ENCODE results near the gene C9orf153. TPM values are rescaled to one million over a fixed set of nuclear protein-coding genes. Genes with fewer than 3 reads are reported as not detected.
A peak's percentile ranks its signal among the peaks of the same experiment; 100 is the strongest.

Gene C9orf153
- total and polyA plus RNA-seq, 2 of the 13 experiments (the other 11 are each of a cell fraction or from before 2014, with no cell fraction given), result 0.17 to 0.44 TPM

DNA sequence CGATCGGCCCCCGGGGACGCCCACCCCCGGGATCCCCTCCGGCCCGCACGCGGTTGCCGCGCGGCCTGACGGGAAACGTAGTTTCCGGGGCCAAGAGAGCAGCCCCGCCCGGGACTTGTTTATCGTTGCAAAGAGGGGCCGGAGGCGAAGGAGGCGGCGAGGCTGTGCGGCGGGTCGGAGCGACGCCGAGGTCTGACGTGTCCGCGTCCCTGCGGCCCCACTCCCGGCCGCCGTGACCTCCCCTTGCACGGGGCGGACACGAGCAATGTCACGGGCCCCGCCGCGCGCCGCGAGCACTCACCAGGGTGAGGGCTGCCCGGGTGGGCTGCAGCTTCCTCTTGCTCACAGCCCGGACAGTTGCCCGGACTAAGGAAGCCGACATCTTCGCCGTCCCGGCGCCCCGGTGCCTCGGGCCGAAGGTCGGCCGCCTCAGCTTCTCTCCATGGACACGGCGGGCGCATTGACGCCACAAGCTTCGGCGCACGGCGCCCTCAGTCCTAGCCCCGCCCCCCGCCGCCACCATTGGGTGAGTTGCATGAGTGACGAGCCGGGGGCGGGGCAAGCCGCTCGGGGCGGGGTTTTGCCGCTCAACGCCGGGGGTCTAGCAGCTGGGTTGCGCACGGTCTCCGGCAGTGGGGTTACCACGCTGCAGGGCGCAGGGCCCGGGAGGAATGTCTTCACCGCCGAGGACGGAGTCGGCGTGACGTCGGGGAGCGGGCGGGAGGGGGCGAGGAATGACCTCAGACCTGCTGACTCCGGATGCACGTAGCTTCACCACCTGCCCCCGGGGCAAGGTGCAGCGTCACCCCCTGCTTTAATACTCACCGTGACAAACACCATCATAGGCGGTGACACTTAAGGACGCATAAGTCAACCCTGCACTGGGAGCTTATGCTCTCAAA lies 22.9 kb upstream of the C9orf153 start, which contains the start of gene ISCA1 (continued):
- TF ChIP-seq, protein P1, sequence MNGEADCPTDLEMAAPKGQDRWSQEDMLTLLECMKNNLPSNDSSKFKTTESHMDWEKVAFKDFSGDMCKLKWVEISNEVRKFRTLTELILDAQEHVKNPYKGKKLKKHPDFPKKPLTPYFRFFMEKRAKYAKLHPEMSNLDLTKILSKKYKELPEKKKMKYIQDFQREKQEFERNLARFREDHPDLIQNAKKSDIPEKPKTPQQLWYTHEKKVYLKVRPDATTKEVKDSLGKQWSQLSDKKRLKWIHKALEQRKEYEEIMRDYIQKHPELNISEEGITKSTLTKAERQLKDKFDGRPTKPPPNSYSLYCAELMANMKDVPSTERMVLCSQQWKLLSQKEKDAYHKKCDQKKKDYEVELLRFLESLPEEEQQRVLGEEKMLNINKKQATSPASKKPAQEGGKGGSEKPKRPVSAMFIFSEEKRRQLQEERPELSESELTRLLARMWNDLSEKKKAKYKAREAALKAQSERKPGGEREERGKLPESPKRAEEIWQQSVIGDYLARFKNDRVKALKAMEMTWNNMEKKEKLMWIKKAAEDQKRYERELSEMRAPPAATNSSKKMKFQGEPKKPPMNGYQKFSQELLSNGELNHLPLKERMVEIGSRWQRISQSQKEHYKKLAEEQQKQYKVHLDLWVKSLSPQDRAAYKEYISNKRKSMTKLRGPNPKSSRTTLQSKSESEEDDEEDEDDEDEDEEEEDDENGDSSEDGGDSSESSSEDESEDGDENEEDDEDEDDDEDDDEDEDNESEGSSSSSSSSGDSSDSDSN (CRISPR knock-in tag; IDR thresholded peaks at IDR 0.05), result peak; percentile 83
- TF ChIP-seq, protein P2, sequence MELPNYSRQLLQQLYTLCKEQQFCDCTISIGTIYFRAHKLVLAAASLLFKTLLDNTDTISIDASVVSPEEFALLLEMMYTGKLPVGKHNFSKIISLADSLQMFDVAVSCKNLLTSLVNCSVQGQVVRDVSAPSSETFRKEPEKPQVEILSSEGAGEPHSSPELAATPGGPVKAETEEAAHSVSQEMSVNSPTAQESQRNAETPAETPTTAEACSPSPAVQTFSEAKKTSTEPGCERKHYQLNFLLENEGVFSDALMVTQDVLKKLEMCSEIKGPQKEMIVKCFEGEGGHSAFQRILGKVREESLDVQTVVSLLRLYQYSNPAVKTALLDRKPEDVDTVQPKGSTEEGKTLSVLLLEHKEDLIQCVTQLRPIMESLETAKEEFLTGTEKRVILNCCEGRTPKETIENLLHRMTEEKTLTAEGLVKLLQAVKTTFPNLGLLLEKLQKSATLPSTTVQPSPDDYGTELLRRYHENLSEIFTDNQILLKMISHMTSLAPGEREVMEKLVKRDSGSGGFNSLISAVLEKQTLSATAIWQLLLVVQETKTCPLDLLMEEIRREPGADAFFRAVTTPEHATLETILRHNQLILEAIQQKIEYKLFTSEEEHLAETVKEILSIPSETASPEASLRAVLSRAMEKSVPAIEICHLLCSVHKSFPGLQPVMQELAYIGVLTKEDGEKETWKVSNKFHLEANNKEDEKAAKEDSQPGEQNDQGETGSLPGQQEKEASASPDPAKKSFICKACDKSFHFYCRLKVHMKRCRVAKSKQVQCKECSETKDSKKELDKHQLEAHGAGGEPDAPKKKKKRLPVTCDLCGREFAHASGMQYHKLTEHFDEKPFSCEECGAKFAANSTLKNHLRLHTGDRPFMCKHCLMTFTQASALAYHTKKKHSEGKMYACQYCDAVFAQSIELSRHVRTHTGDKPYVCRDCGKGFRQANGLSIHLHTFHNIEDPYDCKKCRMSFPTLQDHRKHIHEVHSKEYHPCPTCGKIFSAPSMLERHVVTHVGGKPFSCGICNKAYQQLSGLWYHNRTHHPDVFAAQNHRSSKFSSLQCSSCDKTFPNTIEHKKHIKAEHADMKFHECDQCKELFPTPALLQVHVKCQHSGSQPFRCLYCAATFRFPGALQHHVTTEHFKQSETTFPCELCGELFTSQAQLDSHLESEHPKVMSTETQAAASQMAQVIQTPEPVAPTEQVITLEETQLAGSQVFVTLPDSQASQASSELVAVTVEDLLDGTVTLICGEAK (IDR thresholded peaks at IDR 0.05), result no peak
- TF ChIP-seq, protein P2 (CRISPR knock-in tag; IDR thresholded peaks at IDR 0.05), result no peak; the same call in 1 of the 2 replicates
- no peak for TF ChIP-seq XRCC5 (optimal IDR thresholded peaks at IDR 0.05; ENCODE audit: low read length)
- no peak for TF ChIP-seq THYN1 (CRISPR knock-in tag; IDR thresholded peaks at IDR 0.05; ENCODE audit: borderline replicate concordance, low read depth)
- TF ChIP-seq, protein P3, sequence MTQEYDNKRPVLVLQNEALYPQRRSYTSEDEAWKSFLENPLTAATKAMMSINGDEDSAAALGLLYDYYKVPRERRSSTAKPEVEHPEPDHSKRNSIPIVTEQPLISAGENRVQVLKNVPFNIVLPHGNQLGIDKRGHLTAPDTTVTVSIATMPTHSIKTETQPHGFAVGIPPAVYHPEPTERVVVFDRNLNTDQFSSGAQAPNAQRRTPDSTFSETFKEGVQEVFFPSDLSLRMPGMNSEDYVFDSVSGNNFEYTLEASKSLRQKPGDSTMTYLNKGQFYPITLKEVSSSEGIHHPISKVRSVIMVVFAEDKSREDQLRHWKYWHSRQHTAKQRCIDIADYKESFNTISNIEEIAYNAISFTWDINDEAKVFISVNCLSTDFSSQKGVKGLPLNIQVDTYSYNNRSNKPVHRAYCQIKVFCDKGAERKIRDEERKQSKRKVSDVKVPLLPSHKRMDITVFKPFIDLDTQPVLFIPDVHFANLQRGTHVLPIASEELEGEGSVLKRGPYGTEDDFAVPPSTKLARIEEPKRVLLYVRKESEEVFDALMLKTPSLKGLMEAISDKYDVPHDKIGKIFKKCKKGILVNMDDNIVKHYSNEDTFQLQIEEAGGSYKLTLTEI (CRISPR knock-in tag; conservative IDR thresholded peaks at IDR 0.05), result no peak
- peak; percentile 92 for TF ChIP-seq POLR2G (IDR thresholded peaks at IDR 0.05; ENCODE audit: low read depth, low read length)
- TF ChIP-seq, protein P4, sequence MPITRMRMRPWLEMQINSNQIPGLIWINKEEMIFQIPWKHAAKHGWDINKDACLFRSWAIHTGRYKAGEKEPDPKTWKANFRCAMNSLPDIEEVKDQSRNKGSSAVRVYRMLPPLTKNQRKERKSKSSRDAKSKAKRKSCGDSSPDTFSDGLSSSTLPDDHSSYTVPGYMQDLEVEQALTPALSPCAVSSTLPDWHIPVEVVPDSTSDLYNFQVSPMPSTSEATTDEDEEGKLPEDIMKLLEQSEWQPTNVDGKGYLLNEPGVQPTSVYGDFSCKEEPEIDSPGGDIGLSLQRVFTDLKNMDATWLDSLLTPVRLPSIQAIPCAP (CRISPR knock-in tag; IDR thresholded peaks at IDR 0.05; ENCODE audit: low read depth), result no peak
- TF ChIP-seq PHF21A (CRISPR knock-in tag; IDR thresholded peaks at IDR 0.05), result peak; percentile 9; the same call in 1 of the 2 replicates
- no peak; the same call in 1 of the 2 replicates for TF ChIP-seq YEATS2 (CRISPR knock-in tag; IDR thresholded peaks at IDR 0.05; ENCODE audit: borderline replicate concordance)
- TF ChIP-seq, protein P5, sequence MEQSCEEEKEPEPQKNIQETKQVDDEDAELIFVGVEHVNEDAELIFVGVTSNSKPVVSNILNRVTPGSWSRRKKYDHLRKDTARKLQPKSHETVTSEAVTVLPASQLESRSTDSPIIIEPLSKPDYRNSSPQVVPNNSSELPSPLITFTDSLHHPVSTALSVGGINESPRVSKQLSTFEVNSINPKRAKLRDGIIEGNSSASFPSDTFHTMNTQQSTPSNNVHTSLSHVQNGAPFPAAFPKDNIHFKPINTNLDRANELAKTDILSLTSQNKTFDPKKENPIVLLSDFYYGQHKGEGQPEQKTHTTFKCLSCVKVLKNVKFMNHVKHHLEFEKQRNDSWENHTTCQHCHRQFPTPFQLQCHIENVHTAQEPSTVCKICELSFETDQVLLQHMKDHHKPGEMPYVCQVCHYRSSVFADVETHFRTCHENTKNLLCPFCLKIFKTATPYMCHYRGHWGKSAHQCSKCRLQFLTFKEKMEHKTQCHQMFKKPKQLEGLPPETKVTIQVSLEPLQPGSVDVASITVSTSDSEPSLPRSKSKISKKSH (CRISPR knock-in tag; IDR thresholded peaks at IDR 0.05; ENCODE audit: borderline replicate concordance), result no peak
